ENCODE data around the gene MRPS17.

The MRPS17 gene

GRCh38 chr7:55973747-55974250, 22.1 kb downstream of the MRPS17 start:
- DNase-seq = no peak

- DNase-seq = no peak
Observed at GRCh38 chr7:55975988-55976633, 24.4 kb downstream of the MRPS17 start.

- no peak for DNase-seq
Observed at GRCh38 chr7:55977831-55978230, 26.2 kb downstream of the MRPS17 start.

GRCh38 chr7:55980266-55980665, 28.6 kb downstream of the MRPS17 start:
- DNase-seq = no peak

- no peak for DNase-seq
Observed at GRCh38 chr7:55983537-55983936, 31.9 kb downstream of the MRPS17 start.

GRCh38 chr7:55992346-55992745, 40.7 kb downstream of the MRPS17 start:
- DNase-seq = no peak

- DNase-seq = no peak
Observed at GRCh38 chr7:55996856-55997500, 45.3 kb downstream of the MRPS17 start.

GRCh38 chr7:56003749-56004148, 52.1 kb downstream of the MRPS17 start:
- DNase-seq = no peak

All from CD4-positive, alpha-beta T cell treated with Interleukin-10 for 1 hour (primary cell).